ENCODE data around the gene CSNK1E.

CSNK1E gene

DNA sequence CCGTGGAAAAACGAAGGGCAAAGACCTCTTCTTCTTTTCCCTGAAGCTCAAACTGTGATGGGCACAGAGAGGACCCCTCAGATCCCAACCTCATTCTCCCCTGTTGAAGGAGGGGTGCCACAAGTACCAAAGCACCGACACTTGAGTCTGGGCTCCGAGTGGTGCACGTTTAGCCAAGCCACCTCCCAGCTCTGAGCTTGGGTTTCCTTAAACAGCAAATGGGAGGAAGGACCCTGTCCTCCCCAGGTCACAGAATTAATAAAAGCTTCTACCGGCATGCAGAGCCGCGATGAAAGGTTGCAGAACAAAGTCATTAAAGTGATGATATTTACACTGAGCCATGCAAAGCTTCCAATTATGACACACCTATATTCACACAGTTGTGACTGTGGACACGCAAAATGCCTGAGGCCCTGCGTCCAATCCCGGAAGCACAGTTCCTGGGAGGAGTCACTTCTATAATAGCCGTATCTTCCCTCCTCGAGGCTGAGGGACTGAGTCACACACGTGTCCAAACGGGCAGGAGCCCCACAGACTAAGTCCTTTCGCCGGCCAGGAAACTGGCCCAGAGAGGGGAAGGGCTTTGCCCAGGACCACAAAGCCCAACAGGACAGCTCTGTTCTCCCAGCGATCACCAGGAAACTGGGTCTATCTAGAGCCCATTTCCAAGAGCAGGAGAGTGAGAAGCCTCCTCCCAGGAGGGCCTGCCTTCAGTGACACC is 922 bp upstream of the CSNK1E start:
- Histone ChIP-seq H3K9me3 (ENCODE audit: insufficient read depth, low read length) (no peaks in the 10 kb centered on the region), H3K9ac (ENCODE audit: low read length) (peak overlapping the region; percentile 80), H2AFZ (ENCODE audit: low read depth, low read length) (peak overlapping the region; percentile 90), H3K4me2 (ENCODE audit: low read length) (peak overlapping the region; percentile 96), H3K79me2 (ENCODE audit: low read length) (peaks cover 49% of the 10 kb centered on the region), H3K4me3 (ENCODE audit: low read length) (peak overlapping the region; percentile 79), H3K36me3 (replicated peaks; ENCODE audit: low read depth, low read length) (peaks cover 14% of the 10 kb centered on the region), H3K27me3 (ENCODE audit: low read depth, low read length) (no peaks in the 10 kb centered on the region), H3K4me1 (ENCODE audit: low read length) (peaks cover 35% of the 10 kb centered on the region), H3K27ac (ENCODE audit: low read length) (peak overlapping the region; percentile 75), H4K20me1 (ENCODE audit: insufficient read depth, low read length) (peaks cover 35% of the 10 kb centered on the region)
- no peak for TF ChIP-seq EZH2phosphoT487 (IDR thresholded peaks at IDR 0.05; ENCODE audit: low read depth)
- TF ChIP-seq, protein P1, sequence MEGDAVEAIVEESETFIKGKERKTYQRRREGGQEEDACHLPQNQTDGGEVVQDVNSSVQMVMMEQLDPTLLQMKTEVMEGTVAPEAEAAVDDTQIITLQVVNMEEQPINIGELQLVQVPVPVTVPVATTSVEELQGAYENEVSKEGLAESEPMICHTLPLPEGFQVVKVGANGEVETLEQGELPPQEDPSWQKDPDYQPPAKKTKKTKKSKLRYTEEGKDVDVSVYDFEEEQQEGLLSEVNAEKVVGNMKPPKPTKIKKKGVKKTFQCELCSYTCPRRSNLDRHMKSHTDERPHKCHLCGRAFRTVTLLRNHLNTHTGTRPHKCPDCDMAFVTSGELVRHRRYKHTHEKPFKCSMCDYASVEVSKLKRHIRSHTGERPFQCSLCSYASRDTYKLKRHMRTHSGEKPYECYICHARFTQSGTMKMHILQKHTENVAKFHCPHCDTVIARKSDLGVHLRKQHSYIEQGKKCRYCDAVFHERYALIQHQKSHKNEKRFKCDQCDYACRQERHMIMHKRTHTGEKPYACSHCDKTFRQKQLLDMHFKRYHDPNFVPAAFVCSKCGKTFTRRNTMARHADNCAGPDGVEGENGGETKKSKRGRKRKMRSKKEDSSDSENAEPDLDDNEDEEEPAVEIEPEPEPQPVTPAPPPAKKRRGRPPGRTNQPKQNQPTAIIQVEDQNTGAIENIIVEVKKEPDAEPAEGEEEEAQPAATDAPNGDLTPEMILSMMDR (IDR thresholded peaks at IDR 0.05; ENCODE audit: low read depth, low read length), result no peak

DNA sequence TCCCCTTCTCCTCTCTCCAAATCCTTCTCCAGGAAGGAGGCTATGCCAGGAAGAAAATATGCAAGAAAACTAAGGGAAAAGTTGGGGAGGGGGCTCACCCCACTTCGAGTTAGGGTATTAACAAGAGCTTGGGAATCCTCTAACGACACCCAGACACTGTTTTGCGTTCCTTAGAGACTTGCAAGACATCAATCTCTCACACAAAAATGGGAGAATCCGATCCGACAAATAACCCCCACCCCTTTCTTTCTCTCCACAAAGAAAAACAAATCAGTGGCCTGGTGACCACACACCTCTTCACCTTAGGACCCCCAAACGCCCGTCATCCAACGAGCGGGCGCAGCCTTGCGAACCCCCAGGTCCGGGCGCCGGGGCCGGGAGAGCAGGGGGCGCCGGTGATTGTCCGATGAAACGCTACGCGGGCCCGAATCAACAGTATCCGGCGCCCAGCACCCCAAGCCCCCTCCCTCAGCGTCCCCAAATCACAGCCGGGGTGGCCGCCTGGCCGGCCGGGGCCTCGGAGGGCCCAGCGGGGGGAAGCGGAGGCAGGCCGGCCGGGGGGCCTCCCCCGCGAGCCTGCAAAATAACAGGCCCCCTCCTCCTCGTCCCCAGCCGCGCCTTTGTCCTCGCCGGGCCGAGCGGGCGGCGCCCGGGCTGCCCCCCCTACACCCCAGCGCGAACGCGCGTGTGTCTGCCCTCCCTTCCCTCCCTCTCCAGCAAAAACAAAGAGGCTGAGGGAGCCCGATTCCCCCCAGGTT is 690 bp downstream of the CSNK1E start:
- no peak overlapping the region for H2AFZ ChIP-seq (ENCODE audit: low read depth, low read length)
- peaks cover 26% of the 10 kb centered on the region for H3K36me3 ChIP-seq (replicated peaks; ENCODE audit: low read depth, low read length)
- peak overlapping the region; percentile 92 for H3K9ac ChIP-seq (ENCODE audit: low read length)
- H3K4me3 ChIP-seq (ENCODE audit: low read length), result peak overlapping the region; percentile 94
- peaks cover 51% of the 10 kb centered on the region for H3K4me1 ChIP-seq (ENCODE audit: low read length)
- H3K9me3 ChIP-seq (ENCODE audit: insufficient read depth, low read length), result no peaks in the 10 kb centered on the region
- H4K20me1 ChIP-seq (ENCODE audit: insufficient read depth, low read length), result peaks cover 50% of the 10 kb centered on the region
- H3K4me2 ChIP-seq (ENCODE audit: low read length), result peak overlapping the region; percentile 93
- no peaks in the 10 kb centered on the region for H3K27me3 ChIP-seq (ENCODE audit: low read depth, low read length)
- TF ChIP-seq, protein P1 (IDR thresholded peaks at IDR 0.05; ENCODE audit: low read depth, low read length), result no peak
- no peak for TF ChIP-seq EZH2phosphoT487 (IDR thresholded peaks at IDR 0.05; ENCODE audit: low read depth)
- H3K27ac ChIP-seq (ENCODE audit: low read length), result peak overlapping the region; percentile 75
- H3K79me2 ChIP-seq (ENCODE audit: low read length), result peaks cover 65% of the 10 kb centered on the region

DNA sequence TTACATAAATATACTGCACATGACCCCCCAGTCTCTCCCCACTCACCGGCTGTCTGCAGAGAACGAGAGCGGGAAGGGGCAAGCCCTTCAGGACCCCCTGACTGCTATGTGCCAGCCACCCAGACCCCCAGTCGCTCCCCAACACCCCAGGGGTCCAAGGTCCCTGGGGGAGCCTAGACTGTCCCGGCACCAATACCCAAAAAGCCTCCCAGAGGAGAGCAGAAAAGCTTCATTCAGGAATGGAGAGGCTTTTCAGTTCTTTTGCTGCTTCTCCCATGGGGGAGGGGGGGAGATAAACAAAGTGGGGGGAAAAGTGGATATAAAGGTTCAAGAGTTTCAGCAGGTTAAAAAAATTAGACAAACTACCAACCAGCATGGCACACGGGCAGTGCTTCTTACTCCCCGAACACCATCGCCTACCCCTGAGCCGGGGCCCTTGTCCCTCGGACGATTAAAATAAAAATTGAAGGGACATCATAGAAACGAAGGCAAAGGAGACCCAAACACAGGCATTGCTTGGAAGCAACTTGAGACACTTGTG is 1.3 kb downstream of the CSNK1E start:
- TF ChIP-seq, protein P1 (IDR thresholded peaks at IDR 0.05; ENCODE audit: low read depth, low read length), result no peak
- no peak for TF ChIP-seq EZH2phosphoT487 (IDR thresholded peaks at IDR 0.05; ENCODE audit: low read depth)

More for the DNA sequence above, 1.3 kb downstream of the CSNK1E start:
- Histone ChIP-seq H3K79me2 (ENCODE audit: low read length) (peaks cover 72% of the 10 kb centered on the region), H3K27ac (ENCODE audit: low read length) (peak overlapping the region; percentile 75), H2AFZ (ENCODE audit: low read depth, low read length) (no peak overlapping the region), H3K4me3 (ENCODE audit: low read length) (peak overlapping the region; percentile 94), H3K9ac (ENCODE audit: low read length) (peak overlapping the region; percentile 92), H3K4me1 (ENCODE audit: low read length) (peaks cover 57% of the 10 kb centered on the region), H3K27me3 (ENCODE audit: low read depth, low read length) (no peaks in the 10 kb centered on the region), H4K20me1 (ENCODE audit: insufficient read depth, low read length) (peaks cover 56% of the 10 kb centered on the region), H3K4me2 (ENCODE audit: low read length) (peak overlapping the region; percentile 93), H3K9me3 (ENCODE audit: insufficient read depth, low read length) (no peaks in the 10 kb centered on the region), H3K36me3 (replicated peaks; ENCODE audit: low read depth, low read length) (peaks cover 28% of the 10 kb centered on the region)
